ENCODE measurements around the gene URM1.

URM1 gene

DNA sequence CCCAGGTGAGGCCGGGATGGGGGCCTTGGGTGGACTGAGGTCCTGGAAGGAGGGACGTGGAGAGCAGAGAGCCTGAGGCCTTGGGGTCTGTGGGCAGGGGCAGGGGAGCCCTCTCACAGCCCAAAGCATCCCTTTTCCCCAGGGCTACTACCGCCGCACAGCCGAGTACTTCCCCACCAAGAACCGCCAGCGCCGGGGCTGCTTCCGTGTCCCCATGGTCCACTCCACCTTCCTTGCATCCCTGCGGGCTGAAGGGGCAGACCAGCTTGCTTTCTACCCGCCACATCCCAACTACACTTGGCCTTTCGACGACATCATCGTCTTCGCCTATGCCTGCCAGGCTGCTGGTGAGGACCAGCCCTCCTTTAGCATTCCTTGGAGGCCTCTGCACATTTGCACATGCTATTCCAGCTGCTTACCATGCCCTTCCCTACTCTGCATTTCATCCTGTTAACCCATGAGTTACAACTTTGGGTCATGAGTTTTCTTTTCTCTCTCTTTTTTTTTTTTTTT, 53.1 kb downstream of the URM1 start:
- no peak for DNase-seq (ENCODE audit: low read depth in 2 of 3, low spot score in 1 of 3)

DNA sequence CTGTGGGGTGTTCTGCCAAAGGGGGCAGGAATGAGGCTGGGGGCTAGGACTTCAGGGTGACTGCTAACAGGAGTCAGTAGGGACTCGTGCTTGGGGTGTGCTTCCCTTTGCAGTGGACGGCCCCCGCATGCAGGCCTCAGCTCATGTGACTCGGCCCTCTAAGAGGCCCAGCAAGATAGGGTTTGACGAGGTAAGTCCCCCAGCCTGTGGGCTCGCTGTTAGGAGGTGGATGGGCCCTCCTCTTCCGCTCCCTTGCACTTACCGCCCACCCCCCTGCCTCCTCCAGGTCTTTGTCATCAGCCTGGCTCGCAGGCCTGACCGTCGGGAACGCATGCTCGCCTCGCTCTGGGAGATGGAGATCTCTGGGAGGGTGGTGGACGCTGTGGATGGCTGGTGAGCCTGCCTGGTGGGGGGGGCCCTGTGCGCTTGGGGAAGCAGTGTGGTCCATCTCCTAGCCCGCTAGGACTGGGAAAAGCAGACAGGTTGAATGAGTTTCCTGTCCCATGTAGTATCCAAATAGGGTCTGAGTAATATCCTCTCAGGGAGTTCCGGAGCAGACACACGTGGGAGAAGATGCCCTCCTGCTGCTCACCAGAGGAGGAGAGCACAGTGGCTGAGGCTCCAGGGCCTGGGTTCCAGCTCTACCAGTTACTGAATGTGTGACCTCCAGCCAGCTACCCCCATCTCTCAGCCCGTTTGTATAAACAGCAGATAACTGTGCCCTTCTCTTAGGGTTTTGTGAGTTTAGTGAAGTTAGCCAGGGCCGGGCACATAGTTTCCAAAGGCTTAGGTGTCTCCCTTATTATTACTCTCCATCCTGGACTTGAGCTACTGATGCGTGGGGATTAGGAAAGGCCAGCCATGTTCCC, 57.7 kb downstream of the URM1 start:
- no peak for DNase-seq (ENCODE audit: low read depth in 2 of 3, low spot score in 1 of 3)

DNA sequence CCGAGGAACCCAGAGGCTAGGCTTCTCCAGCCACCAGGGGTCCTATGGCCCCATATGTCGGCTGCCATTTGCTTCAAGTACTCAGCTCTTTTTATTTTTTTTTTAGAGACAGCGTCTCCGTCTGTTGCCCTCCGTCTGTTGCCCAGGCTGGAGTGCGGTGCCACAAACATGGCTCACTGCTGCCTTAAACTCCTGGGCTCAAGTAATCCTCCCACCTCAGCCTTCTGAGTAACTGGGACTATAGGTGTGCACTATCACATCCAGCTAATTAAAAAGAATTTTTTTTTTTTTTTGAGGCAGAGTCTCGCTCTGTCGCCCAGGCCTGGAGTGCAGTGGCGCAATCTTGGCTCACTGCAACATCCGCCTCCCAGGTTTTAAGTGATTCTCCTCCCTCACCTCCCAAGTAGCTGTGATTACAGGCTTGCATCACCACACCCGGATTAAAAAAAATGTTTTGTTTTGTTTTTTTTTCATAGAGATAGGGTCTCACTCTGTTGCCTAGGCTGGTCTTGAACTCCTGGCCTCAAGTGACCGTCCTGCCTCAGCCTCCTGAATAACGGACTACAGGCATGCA, 58.4 kb downstream of the URM1 start:
- no peak for DNase-seq (ENCODE audit: low read depth in 2 of 3, low spot score in 1 of 3)

DNA sequence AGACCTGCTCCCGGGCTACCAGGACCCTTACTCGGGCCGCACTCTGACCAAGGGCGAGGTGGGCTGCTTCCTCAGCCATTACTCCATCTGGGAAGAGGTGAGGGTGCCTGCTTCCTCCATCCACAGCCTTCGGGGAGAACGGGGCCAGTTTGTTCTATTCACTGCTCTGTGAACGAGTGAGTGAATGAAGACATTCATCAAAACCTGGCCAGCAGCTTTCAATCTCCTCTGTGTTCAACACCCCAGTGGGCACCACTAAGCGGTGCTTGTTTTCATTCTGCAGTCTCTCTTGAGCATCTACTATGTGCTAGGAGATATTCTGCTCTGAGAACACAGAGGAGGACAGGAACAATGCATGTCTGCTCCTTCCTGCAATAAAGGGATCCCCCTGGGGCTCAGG, 60.0 kb downstream of the URM1 start:
- no peak for DNase-seq (ENCODE audit: low read depth in 2 of 3, low spot score in 1 of 3)

DNA sequence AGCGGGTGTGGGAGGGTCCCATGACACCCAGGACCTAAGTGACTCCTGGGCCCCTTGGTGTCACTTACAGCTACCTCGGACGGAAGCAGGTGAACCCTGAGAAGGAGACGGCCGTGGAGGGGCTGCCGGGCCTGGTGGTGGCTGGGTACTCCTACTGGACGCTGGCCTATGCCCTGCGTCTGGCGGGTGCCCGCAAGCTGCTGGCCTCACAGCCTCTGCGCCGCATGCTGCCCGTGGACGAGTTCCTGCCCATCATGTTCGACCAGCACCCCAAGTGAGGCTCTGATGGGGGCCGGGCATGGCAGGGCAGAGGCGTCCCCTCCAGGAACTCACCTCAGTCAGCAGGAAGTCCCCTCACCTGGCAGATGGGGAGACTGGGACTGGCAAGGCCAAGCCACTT, 63.2 kb downstream of the URM1 start:
- no peak for DNase-seq (ENCODE audit: low read depth in 2 of 3, low spot score in 1 of 3)

DNA sequence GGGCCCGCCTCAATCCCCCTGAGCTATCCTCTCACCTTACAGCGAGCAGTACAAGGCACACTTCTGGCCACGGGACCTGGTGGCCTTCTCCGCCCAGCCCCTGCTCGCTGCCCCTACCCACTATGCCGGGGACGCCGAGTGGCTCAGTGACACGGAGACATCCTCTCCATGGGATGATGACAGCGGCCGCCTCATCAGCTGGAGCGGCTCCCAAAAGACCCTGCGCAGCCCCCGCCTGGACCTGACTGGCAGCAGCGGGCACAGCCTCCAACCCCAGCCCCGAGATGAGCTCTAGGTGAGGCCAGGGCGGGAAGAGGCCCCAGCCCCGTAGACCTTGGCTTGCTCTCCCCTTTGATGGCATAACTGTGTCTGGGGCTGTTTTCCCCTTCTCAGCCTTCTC, 64.4 kb downstream of the URM1 start:
- DNase-seq (ENCODE audit: low read depth in 2 of 3, low spot score in 1 of 3): no peak

DNA sequence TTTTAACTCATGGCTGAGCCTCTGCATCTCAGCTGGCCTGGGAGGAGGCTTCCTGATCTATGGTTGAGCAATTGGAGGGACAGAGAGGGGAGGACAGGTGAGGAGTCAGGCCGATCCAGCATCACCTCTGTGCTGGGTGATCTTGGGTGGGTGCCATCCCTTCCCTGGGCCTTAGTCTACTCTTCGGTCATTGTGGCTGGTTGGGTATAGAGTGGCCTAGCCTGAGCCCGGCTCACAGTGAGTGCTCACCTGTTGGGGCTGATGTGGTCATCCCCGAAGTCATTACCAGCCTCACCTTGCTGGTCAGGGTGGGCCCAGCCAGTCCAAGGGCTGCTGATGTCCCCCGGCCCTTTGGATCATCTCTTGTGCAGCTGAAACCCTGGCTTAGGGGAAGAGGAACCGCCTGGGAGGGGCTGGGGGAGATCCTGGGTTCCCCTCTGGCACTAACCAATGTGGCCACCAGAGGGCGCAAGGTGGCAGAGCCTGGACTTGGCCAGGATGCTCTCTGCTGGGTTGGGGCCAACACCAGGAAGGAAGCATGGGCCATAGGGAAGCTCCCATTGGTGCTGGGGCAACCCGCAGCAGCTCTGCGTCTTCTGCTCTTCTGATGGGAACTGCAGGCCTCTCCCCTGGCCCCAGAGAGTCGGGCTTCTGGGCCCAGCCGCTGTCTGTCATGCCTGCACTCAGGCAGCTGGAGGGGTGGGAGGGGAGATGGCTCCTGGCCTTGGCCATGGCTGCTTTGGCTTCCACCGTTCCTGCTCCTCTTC, 67.4 kb downstream of the URM1 start:
- peak; percentile 76 to 87 (median 80) for DNase-seq (ENCODE audit: low read depth in 2 of 3, low spot score in 1 of 3)

DNA sequence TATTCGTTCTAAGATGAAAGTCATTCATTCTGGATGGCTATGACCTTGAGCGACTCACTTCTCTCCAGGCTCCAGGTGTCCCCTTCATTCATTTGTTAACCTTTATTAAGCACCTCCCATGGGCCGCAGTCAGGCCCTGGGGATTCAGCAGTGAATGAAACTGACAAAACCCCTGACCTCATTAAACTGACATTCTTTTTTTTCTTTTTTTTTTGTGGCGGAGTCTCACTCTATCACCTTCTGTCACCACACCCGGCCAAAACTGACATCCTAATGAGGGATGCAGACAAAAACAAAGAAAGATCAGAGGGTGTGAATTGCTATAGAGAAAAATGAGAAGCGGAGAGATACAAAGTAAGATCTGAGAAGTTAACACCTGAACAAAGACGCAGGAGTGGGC, 68.1 kb downstream of the URM1 start:
- no peak for DNase-seq (ENCODE audit: low read depth in 2 of 3, low spot score in 1 of 3)

Measured in stimulated activated CD4-positive, alpha-beta T cell treated with anti-CD3 and anti-CD28 coated beads, Interleukin-12 subunit alpha, Interleukin-12 subunit beta, amount 100 ng/mL, for 48 hours (primary cell).